CD4-positive, alpha-beta T cell (primary cell): ENCODE data around the gene SHANK2. TPM values are rescaled to one million over a fixed set of nuclear protein-coding genes. Genes with fewer than 3 reads are reported as not detected.

Experiments
- ATAC-seq: fragments of 200-7000 bp; cut with Tn5 transposase; one replicate; pipeline ENCODE4 v1.10.0; 2022; ENCODE audit warnings: mild to moderate bottlenecking; ENCODE audit not compliant: poor library complexity
- CTCF ChIA-PET: fragments of 350-600 bp; sonication (Branson Sonifier 250); formaldehyde crosslinking; loops from one replicate; lab custom pipeline; 2021; ENCODE audit warnings: antibody characterized with exemption, inconsistent platforms; lab: Charles Lee
- POLR2A ChIA-PET: fragments of 350-600 bp; sonication (Branson Sonifier 250); formaldehyde crosslinking; loops from one replicate; lab custom pipeline; 2021; ENCODE audit warnings: antibody characterized with exemption, inconsistent platforms; lab: Charles Lee
- DNase-seq, 14 experiments: peaks; one replicate each; pipeline ENCODE4 v3.0.0-alpha.2; 2013 to 2020; ENCODE audit warnings: mixed read lengths in 2 of 14
- H3K27ac ChIP-seq, 2 donors: one replicate each; pipeline versions ENCODE4 v1.5.1 to v1.7.0; 2013; ENCODE audit warnings: low read length in 2 of 2, low read depth in 1 of 2, mild to moderate bottlenecking in 1 of 2
- H3K27me3 ChIP-seq, 2 experiments: 1 replicate in 1 of 2; 2 replicates in 1 of 2; pipeline versions ENCODE4 v1.6.1 to v1.7.0; 2013; ENCODE audit warnings: low read length in 2 of 2, control low read depth in 1 of 2, mild to moderate bottlenecking in 1 of 2, moderate library complexity in 1 of 2; ENCODE audit not compliant: insufficient read depth in 2 of 2, control insufficient read depth in 1 of 2
- H3K36me3 ChIP-seq: one replicate; pipeline ENCODE4 v1.6.1; 2013; ENCODE audit warnings: low read length, control low read depth; ENCODE audit not compliant: insufficient read depth
- H3K4me1 ChIP-seq: one replicate; pipeline ENCODE4 v1.6.1; 2013; ENCODE audit warnings: low read length, control low read depth; ENCODE audit not compliant: insufficient read depth
- H3K4me3 ChIP-seq: one replicate; pipeline ENCODE4 v1.5.1; 2013; ENCODE audit warnings: mild to moderate bottlenecking, low read length, moderate library complexity
- H3K9me3 ChIP-seq, 2 experiments: 1 replicate in 1 of 2; 2 replicates in 1 of 2; pipeline versions ENCODE4 v1.6.1 to v1.7.0; 2013; ENCODE audit warnings: low read length in 2 of 2, mild to moderate bottlenecking in 2 of 2, control low read depth in 1 of 2, moderate library complexity in 1 of 2; ENCODE audit not compliant: control insufficient read depth in 1 of 2, insufficient read depth in 1 of 2
- H3K27ac Mint-ChIP-seq: one replicate; pipeline ENCODE4 v1.8.0; 2020; ENCODE audit warnings: mixed read lengths
- H3K27me3 Mint-ChIP-seq: one replicate; pipeline ENCODE4 v1.8.0; 2021; ENCODE audit warnings: mixed read lengths
- H3K36me3 Mint-ChIP-seq: one replicate; pipeline ENCODE4 v1.8.0; 2021; ENCODE audit warnings: low read depth, mixed read lengths
- H3K4me1 Mint-ChIP-seq: one replicate; pipeline ENCODE4 v1.8.0; 2021; ENCODE audit warnings: low read depth, mixed read lengths
- H3K4me3 Mint-ChIP-seq: one replicate; pipeline ENCODE4 v1.8.0; 2020; ENCODE audit warnings: mild to moderate bottlenecking, mixed read lengths
- H3K9me3 Mint-ChIP-seq: one replicate; pipeline ENCODE4 v1.8.0; 2020; ENCODE audit warnings: mixed read lengths
- intact Hi-C, 2 experiments: fragments of 100-400 bp; cut with DNase I in 1 of 2; cut with micrococcal nuclease in 1 of 2; formaldehyde crosslinking; loops; one replicate each; pipeline versions ENCODE4 v1.15.1 to v1.9.0; 2023 to 2025; cut with DNase I, micrococcal nuclease
- total RNA-seq, 174 experiments: library from RNA in 2 of 174; stranded (reverse) in 2 of 174; gene quantifications; one replicate each; pipeline ENCODE4 v1.2.3 and lab custom pipeline; 2021 to 2026
- TF ChIP-seq, protein P1 (sequence below): fragments of 200-600 bp; IDR thresholded peaks from one replicate; pipeline ENCODE4 v1.8.0; 2022; ENCODE audit warnings: antibody characterized with exemption, mild to moderate bottlenecking

The SHANK2 gene
- total RNA-seq, 2 experiments from 2014 or later: not detected

- Mint-ChIP-seq H3K27ac (no peak overlapping the region), H3K9me3 (no peaks in the 10 kb centered on the region), H3K36me3 (no peaks in the 10 kb centered on the region), H3K4me3 (no peak overlapping the region), H3K4me1 (no peaks in the 10 kb centered on the region), H3K27me3 (peaks cover 35% of the 10 kb centered on the region)
- H3K27ac ChIP-seq: no peak overlapping the region
- no peak overlapping the region for H3K4me3 ChIP-seq
- POLR2A ChIA-PET: no interaction called here
- no peaks in the 10 kb centered on the region for H3K9me3 ChIP-seq
- no peaks in the 10 kb centered on the region for H3K36me3 ChIP-seq
- H3K27me3 ChIP-seq: peaks cover 10 to 13% of the 10 kb centered on the region in 2 experiments
- peak in 1 of 14 experiments; percentile 16 for DNase-seq
- intact Hi-C loops: no loop called here
- TF ChIP-seq, protein P1, sequence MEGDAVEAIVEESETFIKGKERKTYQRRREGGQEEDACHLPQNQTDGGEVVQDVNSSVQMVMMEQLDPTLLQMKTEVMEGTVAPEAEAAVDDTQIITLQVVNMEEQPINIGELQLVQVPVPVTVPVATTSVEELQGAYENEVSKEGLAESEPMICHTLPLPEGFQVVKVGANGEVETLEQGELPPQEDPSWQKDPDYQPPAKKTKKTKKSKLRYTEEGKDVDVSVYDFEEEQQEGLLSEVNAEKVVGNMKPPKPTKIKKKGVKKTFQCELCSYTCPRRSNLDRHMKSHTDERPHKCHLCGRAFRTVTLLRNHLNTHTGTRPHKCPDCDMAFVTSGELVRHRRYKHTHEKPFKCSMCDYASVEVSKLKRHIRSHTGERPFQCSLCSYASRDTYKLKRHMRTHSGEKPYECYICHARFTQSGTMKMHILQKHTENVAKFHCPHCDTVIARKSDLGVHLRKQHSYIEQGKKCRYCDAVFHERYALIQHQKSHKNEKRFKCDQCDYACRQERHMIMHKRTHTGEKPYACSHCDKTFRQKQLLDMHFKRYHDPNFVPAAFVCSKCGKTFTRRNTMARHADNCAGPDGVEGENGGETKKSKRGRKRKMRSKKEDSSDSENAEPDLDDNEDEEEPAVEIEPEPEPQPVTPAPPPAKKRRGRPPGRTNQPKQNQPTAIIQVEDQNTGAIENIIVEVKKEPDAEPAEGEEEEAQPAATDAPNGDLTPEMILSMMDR: no peak
- H3K4me1 ChIP-seq: no peaks in the 10 kb centered on the region
- CTCF ChIA-PET: no interaction called here
- ATAC-seq: no peak
Measured at GRCh38 chr11:71240865-71241691, 11.3 kb downstream of the SHANK2 start.

GRCh38 chr11:71240061-71240690, 12.2 kb downstream of the SHANK2 start:
- Histone ChIP-seq H3K4me1 (no peaks in the 10 kb centered on the region), H3K9me3 (no peaks in the 10 kb centered on the region), H3K27ac (no peak overlapping the region), H3K4me3 (no peak overlapping the region), H3K36me3 (no peaks in the 10 kb centered on the region), H3K27me3 (peaks cover 10 to 11% of the 10 kb centered on the region in 2 experiments)
- TF ChIP-seq, protein P1: no peak
- H3K27ac Mint-ChIP-seq: no peak overlapping the region
- ChIA-PET POLR2A (no interaction called here), CTCF (no interaction called here)
- H3K4me1 Mint-ChIP-seq: no peaks in the 10 kb centered on the region
- no peak for ATAC-seq
- no peak overlapping the region for H3K4me3 Mint-ChIP-seq
- intact Hi-C loops: no loop called here
- no peaks in the 10 kb centered on the region for H3K9me3 Mint-ChIP-seq
- DNase-seq: peak in 1 of 14 experiments; percentile 8
- no peaks in the 10 kb centered on the region for H3K36me3 Mint-ChIP-seq
- peaks cover 39% of the 10 kb centered on the region for H3K27me3 Mint-ChIP-seq

- ChIA-PET POLR2A (no interaction called here), CTCF (no interaction called here)
- intact Hi-C loops: no loop called here
Measured at GRCh38 chr11:71239581-71239980, 12.8 kb downstream of the SHANK2 start.

More at GRCh38 chr11:71239581-71239980, 12.8 kb downstream of the SHANK2 start:
- TF ChIP-seq, protein P1: no peak
- Mint-ChIP-seq H3K27me3 (peaks cover 39% of the 10 kb centered on the region), H3K27ac (no peak overlapping the region), H3K4me1 (no peaks in the 10 kb centered on the region), H3K9me3 (no peaks in the 10 kb centered on the region), H3K4me3 (no peak overlapping the region), H3K36me3 (no peaks in the 10 kb centered on the region)
- no peak for ATAC-seq
- Histone ChIP-seq H3K36me3 (no peaks in the 10 kb centered on the region), H3K4me3 (no peak overlapping the region), H3K9me3 (no peaks in the 10 kb centered on the region), H3K27ac (no peak overlapping the region), H3K4me1 (no peaks in the 10 kb centered on the region), H3K27me3 (peaks cover 8 to 10% of the 10 kb centered on the region in 2 experiments)
- peak in 1 of 14 experiments; percentile 14 for DNase-seq
